GM21723 (cell line): Measurements from ENCODE around the gene STK4.
"Not testable (repeated sequence)": the region's sequence is repeated elsewhere in the genome, so short reads cannot be mapped to it uniquely, and the experiment has no call there.

ENCODE experiments used
- ATAC-seq: cut with Tn5 transposase; IDR thresholded peaks from one replicate; pipeline ENCODE4 v1.9.1; 2021; ENCODE audit warnings: mild to moderate bottlenecking, moderate library complexity; ENCODE audit not compliant: unreplicated experiment

STK4 gene

DNA sequence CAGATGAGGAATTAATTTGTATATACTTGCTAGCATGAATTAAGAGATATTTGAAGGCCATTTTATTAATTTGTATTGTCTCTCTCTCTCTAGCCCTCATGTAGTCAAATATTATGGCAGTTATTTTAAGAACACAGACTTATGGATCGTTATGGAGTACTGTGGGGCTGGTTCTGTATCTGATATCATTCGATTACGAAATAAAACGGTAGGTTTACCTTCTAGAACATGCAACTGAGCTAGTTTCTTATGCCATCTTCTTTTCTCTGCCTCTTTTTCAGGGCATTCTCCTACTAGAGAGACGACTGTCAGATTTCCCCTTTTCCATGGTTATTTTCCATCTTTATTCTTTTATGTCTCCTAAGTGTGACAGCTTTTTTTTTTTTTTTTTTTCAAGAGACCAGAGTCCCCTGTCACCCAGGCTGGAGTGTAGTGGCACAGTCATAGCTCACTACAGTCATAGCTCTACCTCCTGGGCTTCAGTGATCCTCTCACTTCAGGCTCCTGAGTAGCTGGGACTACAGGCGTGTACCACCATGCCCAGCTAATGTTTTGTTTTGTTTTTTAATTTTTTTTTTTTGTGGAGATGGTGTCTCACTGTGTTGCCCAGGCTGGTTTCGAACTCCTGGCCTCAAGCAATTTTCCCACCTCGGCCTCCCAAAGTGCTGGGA is 15.6 kb downstream of the STK4 start:
- no peak for ATAC-seq

DNA sequence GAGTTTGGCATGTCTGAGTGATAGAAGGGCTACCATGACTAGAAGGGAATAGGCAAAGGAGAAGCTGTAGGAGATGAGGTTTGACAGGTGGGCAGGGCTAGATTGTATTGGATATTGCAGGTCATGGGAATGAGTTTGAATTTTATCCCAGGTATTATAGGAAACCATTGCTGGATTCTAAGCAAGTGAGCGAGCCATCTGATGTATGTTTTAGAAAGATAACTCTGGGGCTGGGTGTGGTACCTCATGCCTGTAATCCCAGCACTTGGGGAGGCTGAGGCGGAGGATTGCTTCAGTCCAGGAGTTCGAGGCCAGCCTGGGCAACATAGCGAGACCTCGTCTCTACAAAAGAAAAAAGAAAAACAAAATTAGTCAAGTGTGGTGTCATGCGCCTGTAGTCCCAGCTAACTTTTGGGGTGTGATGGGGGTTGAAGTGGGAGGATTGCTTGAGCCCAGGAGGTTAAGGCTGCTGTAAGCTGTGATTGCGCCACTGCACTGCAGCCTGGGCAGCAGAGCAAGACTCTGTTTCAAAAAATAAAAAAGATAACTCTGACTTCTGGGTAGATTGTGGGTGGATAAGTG is 16.9 kb downstream of the STK4 start:
- no peak for ATAC-seq

DNA sequence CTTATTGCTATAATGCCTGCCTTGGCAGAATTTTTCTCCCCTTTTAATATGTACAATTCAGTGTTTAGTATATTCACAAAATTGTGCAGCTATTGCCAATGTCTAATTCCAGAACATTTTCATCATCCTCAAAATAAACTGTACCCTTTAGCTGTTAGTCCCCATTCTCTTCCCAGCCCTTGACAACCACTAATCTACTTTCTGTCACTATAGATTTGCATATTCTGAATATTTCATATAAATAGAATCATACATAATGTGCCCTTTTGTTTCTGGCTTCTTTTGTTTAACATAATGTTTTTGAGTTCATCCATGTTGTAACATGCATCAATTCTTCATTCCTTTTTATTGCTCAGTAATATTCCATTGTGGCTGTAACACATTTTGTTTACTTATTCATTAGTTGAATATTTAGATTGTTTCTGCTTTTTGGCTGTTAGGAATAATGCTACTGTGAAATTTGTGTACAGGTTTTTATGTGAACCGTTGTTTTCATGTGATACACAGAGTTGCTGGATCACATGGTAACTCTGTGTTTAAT is 22.4 kb downstream of the STK4 start:
- no peak for ATAC-seq

DNA sequence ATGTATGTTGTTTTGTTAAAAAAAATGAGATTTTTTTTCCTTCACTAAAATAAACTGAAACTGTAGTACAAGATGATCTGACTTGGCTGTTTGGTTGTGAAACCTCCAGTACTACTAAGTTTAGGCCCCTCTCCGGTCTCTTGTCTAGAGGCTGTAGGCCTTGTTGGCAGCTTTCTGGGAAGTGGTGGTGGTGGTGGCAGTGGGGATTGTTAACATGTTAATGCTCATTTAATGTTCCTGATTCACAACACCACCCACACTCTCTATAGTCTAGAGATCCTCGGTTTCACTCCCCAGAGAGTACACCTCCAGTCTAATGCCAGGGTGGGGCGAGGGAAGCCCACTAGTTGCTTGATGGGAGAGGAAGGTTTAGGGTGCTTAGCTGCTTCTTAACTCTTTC is 24.1 kb downstream of the STK4 start:
- no peak for ATAC-seq

- no peak for ATAC-seq
Measured at GRCh38 chr20:44990957-44991356, 24.6 kb downstream of the STK4 start.

- no peak for ATAC-seq
Measured at GRCh38 chr20:44993343-44993742, 27.0 kb downstream of the STK4 start.

- ATAC-seq: no peak
Measured at GRCh38 chr20:44997171-44997570, 30.9 kb downstream of the STK4 start.

DNA sequence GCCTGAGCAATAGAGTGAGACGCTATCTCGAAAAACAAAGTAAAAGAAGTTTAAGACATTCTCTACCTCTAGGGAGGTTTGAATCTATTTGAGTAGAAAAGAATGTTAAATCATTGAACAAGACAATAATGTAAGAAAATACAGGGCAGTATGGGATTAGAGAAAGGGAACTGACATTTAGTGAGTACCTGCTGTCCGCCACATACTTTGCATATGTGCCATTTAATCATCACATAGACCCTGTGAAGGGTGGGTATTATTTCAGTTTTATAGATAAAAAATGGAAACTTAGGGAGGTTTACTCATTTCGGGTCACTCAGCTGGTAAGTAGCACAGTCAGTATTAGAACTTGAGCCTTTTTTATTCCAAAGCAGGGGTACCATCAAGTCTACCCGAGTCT is 31.4 kb downstream of the STK4 start:
- ATAC-seq: no peak

- ATAC-seq: no peak
Measured at GRCh38 chr20:45008521-45009049, 42.3 kb downstream of the STK4 start.

- no peak for ATAC-seq
Measured at GRCh38 chr20:45010399-45010828, 44.1 kb downstream of the STK4 start.

GRCh38 chr20:45011108-45011526 is 44.8 kb downstream of the STK4 start:
- ATAC-seq: no peak

- ATAC-seq: no peak
Measured at GRCh38 chr20:45012682-45013302, 46.5 kb downstream of the STK4 start.

DNA sequence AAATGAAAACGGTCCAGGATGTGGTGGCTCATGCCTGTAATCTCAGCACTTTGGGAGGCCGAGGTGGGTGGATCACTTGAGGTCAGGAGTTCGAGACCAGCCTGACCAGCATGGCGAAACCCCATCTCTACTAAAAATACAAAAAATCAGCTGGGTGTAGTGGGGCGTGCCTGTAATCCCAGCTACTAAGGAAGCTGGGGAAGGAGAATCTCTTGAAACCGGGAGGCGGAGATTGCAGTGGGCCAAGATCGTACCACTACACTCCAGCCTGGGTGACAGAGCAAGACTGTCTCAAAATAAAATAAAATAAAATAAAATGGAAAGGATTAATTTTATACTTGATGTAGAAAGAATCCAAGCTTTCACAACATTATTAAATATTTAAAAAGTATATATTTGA is 47.8 kb downstream of the STK4 start:
- not testable (repeated sequence) for ATAC-seq

DNA sequence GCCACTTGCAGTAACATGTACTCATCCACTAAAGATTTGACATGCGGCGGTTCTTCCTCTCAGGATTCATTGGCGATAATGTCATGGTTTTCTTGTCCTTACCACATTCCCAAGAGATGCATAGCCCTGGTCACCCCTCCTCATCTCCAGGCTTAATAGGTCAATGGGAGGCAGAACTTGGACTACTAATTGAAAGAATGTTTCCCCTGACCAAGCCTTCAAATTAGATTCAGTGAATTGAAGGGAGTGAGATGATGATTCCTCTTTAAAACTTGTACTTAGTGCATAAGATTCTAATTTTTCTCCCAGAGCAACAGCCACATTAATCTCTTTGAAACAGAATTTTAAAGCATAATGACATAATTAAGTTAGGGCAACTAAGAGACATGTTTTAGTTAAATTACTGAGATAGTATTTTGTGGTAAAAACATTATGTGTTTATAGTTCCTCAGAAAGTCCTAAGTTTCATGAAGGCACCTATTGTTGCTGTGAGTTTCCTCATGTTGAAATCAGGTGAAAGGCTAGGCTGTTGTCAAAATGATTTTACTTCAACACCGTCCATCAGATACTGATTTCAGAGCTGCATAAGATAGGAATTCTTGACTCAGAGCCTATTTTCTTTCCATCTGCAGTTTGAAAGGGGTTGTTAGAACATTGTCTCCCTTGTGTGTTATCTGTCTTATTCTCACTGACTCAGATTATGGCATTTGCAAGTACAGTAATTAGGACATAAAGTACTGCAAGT is 48.5 kb downstream of the STK4 start:
- no peak for ATAC-seq

GRCh38 chr20:45016089-45016671 is 49.9 kb downstream of the STK4 start:
- ATAC-seq: no peak

- ATAC-seq: no peak
Measured at GRCh38 chr20:45017281-45017680, 51.0 kb downstream of the STK4 start.

GRCh38 chr20:45017857-45018256 is 51.5 kb downstream of the STK4 start:
- ATAC-seq: no peak

DNA sequence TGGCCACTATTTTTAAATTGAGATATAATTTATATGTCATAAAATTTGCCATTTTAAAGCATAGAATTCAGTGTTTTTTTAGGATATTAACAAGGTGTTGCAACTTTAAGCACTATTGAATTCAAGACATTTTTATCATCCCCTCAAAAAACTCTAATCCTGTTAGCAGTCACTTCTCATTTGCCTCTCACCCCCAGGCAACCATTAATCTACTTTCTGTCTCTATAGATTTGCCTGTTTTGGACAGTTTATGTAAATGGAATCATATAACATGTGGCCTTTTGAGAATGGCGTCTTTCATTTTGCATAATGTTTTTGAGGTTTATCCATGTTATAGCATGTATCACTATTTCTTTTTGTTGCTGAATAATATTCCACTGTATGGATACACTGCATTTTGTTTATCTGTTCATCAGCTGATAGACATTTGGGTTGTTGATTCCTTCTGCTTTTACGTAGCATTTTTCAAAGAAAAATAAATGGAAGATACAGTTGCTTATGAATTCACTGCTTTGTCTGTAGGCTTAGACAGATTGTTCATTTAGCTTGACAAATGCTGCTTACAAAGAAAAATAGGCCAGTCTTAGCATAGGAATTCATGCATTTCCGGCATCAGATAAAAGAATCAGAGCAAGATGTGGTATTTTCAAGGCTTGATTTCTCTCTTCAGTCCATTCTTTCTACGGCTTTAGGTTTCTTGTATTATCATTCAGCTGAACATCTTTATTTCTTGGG is 52.9 kb downstream of the STK4 start:
- no peak for ATAC-seq

- ATAC-seq: no peak
Measured at GRCh38 chr20:45019762-45020123, 53.4 kb downstream of the STK4 start.

- ATAC-seq: no peak
Measured at GRCh38 chr20:45020236-45020886, 54.0 kb downstream of the STK4 start.
